HG03571 (cell line): Measurements from ENCODE around the gene CALN1.

Experiments used
- ATAC-seq: cut with Tn5 transposase; IDR thresholded peaks from one replicate; pipeline ENCODE4 v1.9.1; 2021; ENCODE audit not compliant: unreplicated experiment

Gene CALN1

GRCh38 chr7:71904484-71904883 is 507.7 kb downstream of the CALN1 start:
- ATAC-seq, result no peak

GRCh38 chr7:71900556-71900955 is 511.6 kb downstream of the CALN1 start:
- ATAC-seq, result no peak

GRCh38 chr7:71896535-71896934 is 515.6 kb downstream of the CALN1 start:
- ATAC-seq, result no peak

GRCh38 chr7:71886046-71886445 is 526.1 kb downstream of the CALN1 start:
- ATAC-seq, result no peak

- no peak for ATAC-seq
These were observed 526.7 kb downstream of the CALN1 start for GRCh38 chr7:71885487-71885886.

- ATAC-seq, result no peak
These were observed 528.7 kb downstream of the CALN1 start for GRCh38 chr7:71883415-71883814.

GRCh38 chr7:71871446-71871845 is 540.7 kb downstream of the CALN1 start:
- no peak for ATAC-seq

GRCh38 chr7:71870812-71871211 is 541.3 kb downstream of the CALN1 start:
- no peak for ATAC-seq

GRCh38 chr7:71868797-71869196 is 543.3 kb downstream of the CALN1 start:
- ATAC-seq, result no peak

- no peak for ATAC-seq
These were observed 544.5 kb downstream of the CALN1 start for GRCh38 chr7:71867626-71868025.

- no peak for ATAC-seq
These were observed 547.0 kb downstream of the CALN1 start for GRCh38 chr7:71865172-71865571.

GRCh38 chr7:71864130-71864529 is 548.0 kb downstream of the CALN1 start:
- no peak for ATAC-seq

GRCh38 chr7:71860572-71860971 is 551.6 kb downstream of the CALN1 start:
- ATAC-seq, result no peak

- no peak for ATAC-seq
These were observed 554.8 kb downstream of the CALN1 start for GRCh38 chr7:71857338-71857737.

GRCh38 chr7:71854546-71855397 is 557.4 kb downstream of the CALN1 start:
- no peak for ATAC-seq

- no peak for ATAC-seq
These were observed 560.2 kb downstream of the CALN1 start for GRCh38 chr7:71851776-71852498.

GRCh38 chr7:71846160-71846559 is 566.0 kb downstream of the CALN1 start:
- no peak for ATAC-seq

- no peak for ATAC-seq
These were observed 568.5 kb downstream of the CALN1 start for GRCh38 chr7:71843676-71844075.

GRCh38 chr7:71842786-71843185 is 569.4 kb downstream of the CALN1 start:
- no peak for ATAC-seq

- no peak for ATAC-seq
These were observed 569.8 kb downstream of the CALN1 start for GRCh38 chr7:71842381-71842780.

GRCh38 chr7:71835056-71835455 is 577.1 kb downstream of the CALN1 start:
- ATAC-seq, result no peak

GRCh38 chr7:71829515-71829914 is 582.6 kb downstream of the CALN1 start:
- no peak for ATAC-seq
